ENCODE measurements around the gene MITD1. TPM values are rescaled to one million over a fixed set of nuclear protein-coding genes. Genes with fewer than 3 reads are reported as not detected.

MITD1 gene
- total RNA-seq, 1 donor from 2014 or later, result 28.1 TPM

GRCh38 chr2:99154643-99155536 lies 26.0 kb downstream of the MITD1 start, which contains the start of the genes LIPT1 and TSGA10:
Gene LIPT1, plus strand, starts transcription at chr2:99154967. Its CDS starts 6,991 bp downstream, at chr2:99161958.
Gene TSGA10, minus strand, starts transcription at chr2:99154942. Its CDS starts 45,503 bp downstream, at chr2:99109439.
- intact Hi-C loops (cut with DNase I), result no loop called here
- Histone ChIP-seq H3K27ac (peak within 1 kb of the TSS; percentile 83), H3K36me3 (peaks cover 33% of the 10 kb centered on the region), H3K4me1 (peaks cover 22% of the 10 kb centered on the region), H3K9me3 (no peaks in the 10 kb centered on the region), H3K4me3 (peak within 1 kb of the TSS; percentile 74), H3K27me3 (ENCODE audit: low read depth) (no peaks in the 10 kb centered on the region)
- DNase-seq (peak; percentile 95), ATAC-seq (peak; percentile 99 to 100)
- TF ChIP-seq CTCF (IDR thresholded peaks at IDR 0.05), result peak; percentile 6

- intact Hi-C loops (cut with DNase I), result no loop called here
- no peak for DNase-seq
- peak overlapping the region; percentile 74 for H3K4me3 ChIP-seq
- ATAC-seq, result peak in 1 of 2 donors; percentile 2
- peaks cover 22% of the 10 kb centered on the region for H3K4me1 ChIP-seq
- H3K27ac ChIP-seq, result peak overlapping the region; percentile 83
- TF ChIP-seq CTCF (IDR thresholded peaks at IDR 0.05), result no peak
- H3K36me3 ChIP-seq, result peaks cover 25% of the 10 kb centered on the region
- H3K27me3 ChIP-seq (ENCODE audit: low read depth), result no peaks in the 10 kb centered on the region
- H3K9me3 ChIP-seq, result no peaks in the 10 kb centered on the region
Measured at GRCh38 chr2:99153921-99154604, 26.8 kb downstream of the MITD1 start.

GRCh38 chr2:99152199-99152895 lies 28.5 kb downstream of the MITD1 start:
- ATAC-seq (no peak), DNase-seq (no peak)
- intact Hi-C loops (cut with DNase I), result no loop called here
- Histone ChIP-seq H3K4me3 (no peak overlapping the region), H3K27me3 (ENCODE audit: low read depth) (no peaks in the 10 kb centered on the region), H3K27ac (no peak overlapping the region), H3K36me3 (peaks cover 7% of the 10 kb centered on the region), H3K9me3 (no peaks in the 10 kb centered on the region), H3K4me1 (peaks cover 22% of the 10 kb centered on the region)
- TF ChIP-seq CTCF (IDR thresholded peaks at IDR 0.05), result no peak

- Histone ChIP-seq H3K27me3 (ENCODE audit: low read depth) (no peaks in the 10 kb centered on the region), H3K36me3 (no peaks in the 10 kb centered on the region), H3K4me1 (peaks cover 13% of the 10 kb centered on the region), H3K9me3 (no peaks in the 10 kb centered on the region), H3K4me3 (no peak overlapping the region), H3K27ac (no peak overlapping the region)
- ATAC-seq (no peak), DNase-seq (no peak)
- intact Hi-C loops (cut with DNase I), result no loop called here
- no peak for TF ChIP-seq CTCF (IDR thresholded peaks at IDR 0.05)
Measured at GRCh38 chr2:99150706-99151105, 30.2 kb downstream of the MITD1 start.
